HepG2 (cell line): Measurements from ENCODE around the gene ECD. TPM values are rescaled to one million over a fixed set of nuclear protein-coding genes. Genes with fewer than 3 reads are reported as not detected.

Source experiments
- ARID4A ChIP-seq: sonication (generic); formaldehyde crosslinking; IDR thresholded peaks from 2 replicates; pipeline ENCODE4 v1.5.0; 2020; ENCODE audit warnings: mild to moderate bottlenecking, missing genetic modification reagents, borderline replicate concordance
- BRCA1 ChIP-seq: sonication (generic); formaldehyde crosslinking; IDR thresholded peaks from 2 replicates; pipeline ENCODE4 v1.4.0; 2020; ENCODE audit warnings: missing genetic modification reagents
- CBFB ChIP-seq: sonication (generic); formaldehyde crosslinking; IDR thresholded peaks from 2 replicates; pipeline ENCODE4 v1.4.0; 2020; ENCODE audit warnings: missing genetic modification reagents
- CHD4 ChIP-seq: fragments of 200-600 bp; sonication (generic); IDR thresholded peaks from 2 replicates; pipeline ENCODE4 v1.7.0; 2017; ENCODE audit warnings: mild to moderate bottlenecking, low read length, borderline replicate concordance
- EED ChIP-seq: sonication (generic); formaldehyde crosslinking; IDR thresholded peaks from 2 replicates; pipeline ENCODE4 v1.5.0; 2020; ENCODE audit warnings: mild to moderate bottlenecking, missing genetic modification reagents
- ELF1 ChIP-seq: sonication (generic); formaldehyde crosslinking; IDR thresholded peaks from 2 replicates; pipeline ENCODE4 v1.4.0; 2020; ENCODE audit warnings: missing genetic modification reagents
- ELF3 ChIP-seq: IDR thresholded peaks from 2 replicates; pipeline ENCODE4 v1.6.1; 2016; ENCODE audit warnings: missing genetic modification reagents, missing compliant biosample characterization
- GABPB1 ChIP-seq: IDR thresholded peaks from 2 replicates; pipeline ENCODE4 v1.6.1; 2016; ENCODE audit warnings: mild to moderate bottlenecking, missing genetic modification reagents, moderate library complexity, missing compliant biosample characterization
- GMEB2 ChIP-seq: IDR thresholded peaks from 2 replicates; pipeline ENCODE4 v1.6.1; 2016; ENCODE audit warnings: missing biosample characterization, missing genetic modification reagents, low read depth
- HMGA1 ChIP-seq: sonication (generic); formaldehyde crosslinking; conservative IDR thresholded peaks from 2 replicates; pipeline ENCODE4 v1.4.0; 2020; ENCODE audit warnings: missing genetic modification reagents
- KAT8 ChIP-seq: IDR thresholded peaks from 2 replicates; pipeline ENCODE4 v1.6.1; 2016; ENCODE audit warnings: missing genetic modification reagents, missing compliant biosample characterization
- NFIC ChIP-seq: IDR thresholded peaks from 2 replicates; pipeline ENCODE4 v1.6.1; 2012; ENCODE audit warnings: mild to moderate bottlenecking, low read length, inconsistent platforms
- PRDM10 ChIP-seq: sonication (generic); formaldehyde crosslinking; IDR thresholded peaks from 2 replicates; pipeline ENCODE4 v1.4.0; 2020; ENCODE audit warnings: low read depth, missing genetic modification reagents
- SATB2 ChIP-seq: sonication (generic); formaldehyde crosslinking; IDR thresholded peaks from 2 replicates; pipeline ENCODE4 v1.5.0; 2020; ENCODE audit warnings: missing genetic modification reagents
- SIX4 ChIP-seq: sonication (generic); formaldehyde crosslinking; IDR thresholded peaks from 2 replicates; pipeline ENCODE4 v1.4.0; 2020; ENCODE audit warnings: missing genetic modification reagents
- SP5 ChIP-seq: IDR thresholded peaks from 2 replicates; pipeline ENCODE4 v1.6.1; 2016; ENCODE audit warnings: low read depth, borderline replicate concordance
- SUZ12 ChIP-seq: fragments of 150-350 bp; IDR thresholded peaks from 2 replicates; pipeline ENCODE4 v1.6.1; 2014; ENCODE audit warnings: low read depth, low read length
- THRA ChIP-seq: sonication (generic); formaldehyde crosslinking; IDR thresholded peaks from 2 replicates; pipeline ENCODE4 v1.4.0; 2020; ENCODE audit warnings: missing genetic modification reagents, borderline replicate concordance
- ZNF772 ChIP-seq: sonication (generic); formaldehyde crosslinking; IDR thresholded peaks from 2 replicates; pipeline ENCODE4 v1.5.0; 2020; ENCODE audit warnings: mild to moderate bottlenecking, missing genetic modification reagents
- ZNF781 ChIP-seq: sonication (generic); formaldehyde crosslinking; IDR thresholded peaks from 2 replicates; pipeline ENCODE4 v1.5.1; 2020; ENCODE audit warnings: borderline replicate concordance, mild to moderate bottlenecking, missing genetic modification reagents; ENCODE audit errors: not compliant biosample characterization
- polyA plus RNA-seq, 8 experiments: library from polyadenylated mRNA; depleted of rRNA in 3 of 8; stranded (reverse) in 7 of 8; unstranded in 1 of 8; fragments of >200 nt; fragmentation: Illumina TruSeq in 4 of 8; extraction: Trizol in 4 of 8; gene quantifications; 2 replicates each; pipeline versions ENCODE4 v1.2.1 to v1.2.3, GENCODE V29; 2011 to 2016; ENCODE audit warnings: low read depth in 4 of 8, missing spikeins in 1 of 8, mixed read lengths in 1 of 8; ENCODE audit not compliant: insufficient read depth in 1 of 8
- total RNA-seq, 5 experiments: library from RNA; depleted of rRNA; stranded (reverse); fragments of >200 nt; fragmentation: Illumina TruSeq; extraction: Trizol; gene quantifications; 2 replicates each; pipeline ENCODE4 v1.2.3, GENCODE V29; 2016; ENCODE audit warnings: low read depth in 1 of 5

Gene ECD
- total and polyA plus RNA-seq, 2 of the 13 experiments (the other 11 are each of a cell fraction or from before 2014, with no cell fraction given) = 21.5 to 27.6 TPM

GRCh38 chr10:73110345-73110849 is 57.4 kb downstream of the ECD start, which contains the start of gene NUDT13 (continued):
- TF ChIP-seq GMEB2 (CRISPR knock-in tag) (peak; percentile 76), CHD4 (no peak), ARID4A (CRISPR knock-in tag) (peak; percentile 71; the same call in 1 of the 2 replicates), SIX4 (peak; percentile 22; the same call in 1 of the 2 replicates), GABPB1 (CRISPR knock-in tag) (peak; percentile 89), SATB2 (CRISPR knock-in tag) (no peak), KAT8 (CRISPR knock-in tag) (peak; percentile 86), ZNF781 (CRISPR knock-in tag) (no peak), PRDM10 (CRISPR knock-in tag) (peak; percentile 54; the same call in 1 of the 2 replicates), ELF3 (CRISPR knock-in tag) (peak; percentile 94), ELF1 (peak; percentile 99), EED (CRISPR knock-in tag) (no peak), THRA (CRISPR knock-in tag) (0 out of 2 replicates have a peak, but pooled peaks have one; percentile 13), SUZ12 (peak; percentile 88), HMGA1 (CRISPR knock-in tag) (no peak), CBFB (CRISPR knock-in tag) (no peak), ZNF772 (0 out of 2 replicates have a peak, but pooled peaks have one; percentile 20), NFIC (peak; percentile 61; the same call in 1 of the 2 replicates), BRCA1 (CRISPR knock-in tag) (0 out of 2 replicates have a peak, but pooled peaks have one; percentile 20), SP5 (CRISPR knock-in tag) (peak; percentile 44; the same call in 1 of the 2 replicates)
